HEK293 (cell line): Measurements from ENCODE around the gene CSRP1.

ENCODE experiments used
- CTCF ChIA-PET: fragments of 350-600 bp; formaldehyde crosslinking; extraction: SDS; loops from one replicate; lab custom pipeline; 2021; ENCODE audit warnings: antibody characterized with exemption; lab: Yijun Ruan, JAX
- POLR2A ChIA-PET: fragments of 300-600 bp; formaldehyde crosslinking; extraction: SDS; loops from one replicate; lab custom pipeline; 2020; ENCODE audit warnings: antibody characterized with exemption, inconsistent platforms; lab: Yijun Ruan, JAX
- H3K27ac ChIP-seq: fragments of 200-500 bp; sonication (Bioruptor generic); 2 replicates; pipeline ENCODE4 v1.5.1; 2014; ENCODE audit warnings: low read depth, low read length, control low read depth, inconsistent platforms; ENCODE audit errors: extremely low read depth
- H3K36me3 ChIP-seq, 2 experiments: fragments of 200-500 bp in 1 of 2; sonication (Bioruptor generic) in 1 of 2; 1 replicate in 1 of 2; 2 replicates in 1 of 2; pipeline ENCODE4 v1.5.1; 2014 to 2017; ENCODE audit warnings: inconsistent platforms in 2 of 2, low read length in 2 of 2; ENCODE audit not compliant: control insufficient read depth in 2 of 2, insufficient read depth in 1 of 2
- H3K4me1 ChIP-seq: fragments of 200-500 bp; sonication (Bioruptor generic); 2 replicates; pipeline ENCODE4 v1.5.1; 2014; ENCODE audit warnings: mild to moderate bottlenecking, low read length, inconsistent platforms; ENCODE audit not compliant: control insufficient read depth, insufficient read depth
- H3K4me3 ChIP-seq: 2 replicates; pipeline ENCODE4 v1.5.1; 2011; ENCODE audit warnings: low read depth, mild to moderate bottlenecking, control low read depth, low read length, moderate library complexity
- H3K9me3 ChIP-seq: fragments of 200-500 bp; sonication (Bioruptor generic); 2 replicates; pipeline ENCODE4 v1.5.1; 2014; ENCODE audit warnings: low read depth, low read length, inconsistent platforms; ENCODE audit not compliant: control insufficient read depth, insufficient read depth
- BCL11B ChIP-seq: fragments of 450-650 bp; formaldehyde crosslinking; IDR thresholded peaks from 2 replicates; pipeline ENCODE4 v1.5.1; 2016; ENCODE audit warnings: low read depth, missing biosample characterization, missing genetic modification characterization
- EGR2 ChIP-seq: fragments of 450-650 bp; formaldehyde crosslinking; IDR thresholded peaks from 2 replicates; pipeline ENCODE4 v1.5.1; 2016; ENCODE audit warnings: low read depth, missing biosample characterization, missing genetic modification characterization
- FEZF1 ChIP-seq: fragments of 450-650 bp; formaldehyde crosslinking; IDR thresholded peaks from 2 replicates; pipeline ENCODE4 v1.5.1; 2016; ENCODE audit warnings: missing biosample characterization, missing genetic modification characterization
- MEIS1 ChIP-seq: sonication (generic); formaldehyde crosslinking; IDR thresholded peaks from 2 replicates; pipeline ENCODE4 v1.8.1; 2022; ENCODE audit warnings: missing genetic modification reagents, mild to moderate bottlenecking, borderline replicate concordance
- MYNN ChIP-seq: fragments of 450-650 bp; formaldehyde crosslinking; IDR thresholded peaks from 2 replicates; pipeline ENCODE4 v1.5.1; 2016; ENCODE audit warnings: missing biosample characterization, missing genetic modification characterization, borderline replicate concordance
- OSR2 ChIP-seq: fragments of 450-650 bp; formaldehyde crosslinking; IDR thresholded peaks from 2 replicates; pipeline ENCODE4 v1.5.1; 2016; ENCODE audit warnings: missing biosample characterization, missing genetic modification characterization
- REPIN1 ChIP-seq: fragments of 450-650 bp; formaldehyde crosslinking; IDR thresholded peaks from 2 replicates; pipeline ENCODE4 v1.5.1; 2017; ENCODE audit warnings: missing biosample characterization, missing genetic modification characterization, low read depth
- WT1 ChIP-seq: fragments of 450-650 bp; formaldehyde crosslinking; IDR thresholded peaks from 2 replicates; pipeline ENCODE4 v1.5.1; 2016; ENCODE audit warnings: missing biosample characterization, missing genetic modification characterization
- ZBTB17 ChIP-seq: fragments of 450-650 bp; formaldehyde crosslinking; IDR thresholded peaks from 2 replicates; pipeline ENCODE4 v1.5.1; 2016; ENCODE audit warnings: missing biosample characterization, missing genetic modification characterization
- ZBTB48 ChIP-seq: fragments of 450-650 bp; formaldehyde crosslinking; IDR thresholded peaks from 2 replicates; pipeline ENCODE4 v1.5.1; 2016; ENCODE audit warnings: missing biosample characterization, missing genetic modification characterization
- ZNF138 ChIP-seq: fragments of 450-650 bp; formaldehyde crosslinking; IDR thresholded peaks from 2 replicates; pipeline ENCODE4 v1.5.1; 2016; ENCODE audit warnings: missing biosample characterization, missing genetic modification characterization, borderline replicate concordance
- ZNF155 ChIP-seq: fragments of 450-650 bp; formaldehyde crosslinking; IDR thresholded peaks from 2 replicates; pipeline ENCODE4 v1.5.1; 2016; ENCODE audit warnings: missing biosample characterization, missing genetic modification characterization
- ZNF335 ChIP-seq: fragments of 450-650 bp; formaldehyde crosslinking; conservative IDR thresholded peaks from 2 replicates; pipeline ENCODE4 v1.5.1; 2016; ENCODE audit warnings: missing biosample characterization, missing genetic modification characterization
- ZNF394 ChIP-seq: fragments of 450-650 bp; formaldehyde crosslinking; IDR thresholded peaks from 2 replicates; pipeline ENCODE4 v1.5.1; 2016; ENCODE audit warnings: missing biosample characterization, missing genetic modification characterization, mild to moderate bottlenecking, moderate library complexity, borderline replicate concordance
- ZNF433 ChIP-seq: fragments of 450-650 bp; formaldehyde crosslinking; IDR thresholded peaks from 2 replicates; pipeline ENCODE4 v1.5.1; 2016; ENCODE audit warnings: missing biosample characterization, missing genetic modification characterization, low read depth
- ZNF600 ChIP-seq: fragments of 450-650 bp; formaldehyde crosslinking; IDR thresholded peaks from 2 replicates; pipeline ENCODE4 v1.5.1; 2016; ENCODE audit warnings: missing biosample characterization, missing genetic modification characterization
- ZNF626 ChIP-seq: fragments of 450-650 bp; sonication (Bioruptor Pico); formaldehyde crosslinking; IDR thresholded peaks from 2 replicates; pipeline ENCODE4 v1.5.1; 2018; ENCODE audit warnings: missing biosample characterization, missing genetic modification characterization, inconsistent platforms
- TF ChIP-seq, protein P1 (sequence below): fragments of 450-650 bp; formaldehyde crosslinking; IDR thresholded peaks from 2 replicates; pipeline ENCODE4 v1.5.1; 2016; ENCODE audit warnings: missing biosample characterization, missing genetic modification characterization
- TF ChIP-seq, protein P2 (sequence below): fragments of 450-650 bp; formaldehyde crosslinking; IDR thresholded peaks from 2 replicates; pipeline ENCODE4 v1.5.1; 2016; ENCODE audit warnings: missing biosample characterization, missing genetic modification characterization
- TF ChIP-seq, protein P3 (sequence below): fragments of 450-650 bp; formaldehyde crosslinking; conservative IDR thresholded peaks from 2 replicates; pipeline ENCODE4 v1.5.1; 2016; ENCODE audit warnings: low read depth, missing biosample characterization, missing genetic modification characterization
- TF ChIP-seq, protein P4 (sequence below): fragments of 450-650 bp; formaldehyde crosslinking; IDR thresholded peaks from 2 replicates; pipeline ENCODE4 v1.5.1; 2016; ENCODE audit warnings: missing biosample characterization, missing genetic modification characterization
- TF ChIP-seq, protein P5 (sequence below): fragments of 450-650 bp; formaldehyde crosslinking; IDR thresholded peaks from 2 replicates; pipeline ENCODE4 v1.5.1; 2016; ENCODE audit warnings: missing biosample characterization, missing genetic modification characterization

The CSRP1 gene

DNA sequence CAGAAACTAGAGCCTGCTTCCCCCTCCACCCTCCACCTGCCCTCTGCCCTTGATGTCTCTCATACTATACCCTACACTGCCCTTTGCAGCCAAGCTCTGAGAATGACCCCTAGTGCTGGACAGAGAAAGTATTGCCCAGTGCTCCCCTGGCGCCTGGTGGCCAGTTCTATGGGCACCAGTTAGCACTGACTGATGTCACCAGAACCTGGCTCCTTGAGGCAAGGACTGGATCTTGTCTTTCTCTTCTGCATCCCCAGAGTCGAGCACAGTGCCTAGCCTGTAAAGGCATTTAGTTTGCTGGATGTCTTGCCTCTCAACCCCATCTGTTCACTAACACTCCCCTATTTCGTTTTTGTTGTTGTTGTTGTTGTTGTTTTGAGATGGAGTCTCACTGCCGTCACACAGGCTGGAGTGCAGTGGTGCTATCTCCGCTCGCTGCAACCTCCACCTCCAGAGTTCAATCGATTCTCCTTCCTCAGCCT is 43.8 kb downstream of the CSRP1 start:
- no peak overlapping the region for H3K27ac ChIP-seq
- CTCF ChIA-PET = interaction anchor here (0.5 to 7.2 kb wide), 6 partner anchors 13 to 357 kb away, joined by 3 to 56 read pairs (median 6); no protein-coding TSS in a partner anchor
- H3K4me3 ChIP-seq = no peak overlapping the region
- peaks cover 3 to 38% of the 10 kb centered on the region in 2 experiments; a peak in 2 of 3 replicates for H3K36me3 ChIP-seq
- POLR2A ChIA-PET = interaction anchor here (0.7 to 3.1 kb wide), 5 partner anchors 12 to 50 kb away, joined by 3 to 17 read pairs (median 3); no protein-coding TSS in a partner anchor
- H3K9me3 ChIP-seq = no peaks in the 10 kb centered on the region
- peaks cover 11% of the 10 kb centered on the region for H3K4me1 ChIP-seq
- TF ChIP-seq ZNF600 (tag by site-specific recombination) = peak; percentile 75
- TF ChIP-seq, protein P1, sequence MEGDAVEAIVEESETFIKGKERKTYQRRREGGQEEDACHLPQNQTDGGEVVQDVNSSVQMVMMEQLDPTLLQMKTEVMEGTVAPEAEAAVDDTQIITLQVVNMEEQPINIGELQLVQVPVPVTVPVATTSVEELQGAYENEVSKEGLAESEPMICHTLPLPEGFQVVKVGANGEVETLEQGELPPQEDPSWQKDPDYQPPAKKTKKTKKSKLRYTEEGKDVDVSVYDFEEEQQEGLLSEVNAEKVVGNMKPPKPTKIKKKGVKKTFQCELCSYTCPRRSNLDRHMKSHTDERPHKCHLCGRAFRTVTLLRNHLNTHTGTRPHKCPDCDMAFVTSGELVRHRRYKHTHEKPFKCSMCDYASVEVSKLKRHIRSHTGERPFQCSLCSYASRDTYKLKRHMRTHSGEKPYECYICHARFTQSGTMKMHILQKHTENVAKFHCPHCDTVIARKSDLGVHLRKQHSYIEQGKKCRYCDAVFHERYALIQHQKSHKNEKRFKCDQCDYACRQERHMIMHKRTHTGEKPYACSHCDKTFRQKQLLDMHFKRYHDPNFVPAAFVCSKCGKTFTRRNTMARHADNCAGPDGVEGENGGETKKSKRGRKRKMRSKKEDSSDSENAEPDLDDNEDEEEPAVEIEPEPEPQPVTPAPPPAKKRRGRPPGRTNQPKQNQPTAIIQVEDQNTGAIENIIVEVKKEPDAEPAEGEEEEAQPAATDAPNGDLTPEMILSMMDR (tag by site-specific recombination) = peak; percentile 80
- TF ChIP-seq, protein P2, sequence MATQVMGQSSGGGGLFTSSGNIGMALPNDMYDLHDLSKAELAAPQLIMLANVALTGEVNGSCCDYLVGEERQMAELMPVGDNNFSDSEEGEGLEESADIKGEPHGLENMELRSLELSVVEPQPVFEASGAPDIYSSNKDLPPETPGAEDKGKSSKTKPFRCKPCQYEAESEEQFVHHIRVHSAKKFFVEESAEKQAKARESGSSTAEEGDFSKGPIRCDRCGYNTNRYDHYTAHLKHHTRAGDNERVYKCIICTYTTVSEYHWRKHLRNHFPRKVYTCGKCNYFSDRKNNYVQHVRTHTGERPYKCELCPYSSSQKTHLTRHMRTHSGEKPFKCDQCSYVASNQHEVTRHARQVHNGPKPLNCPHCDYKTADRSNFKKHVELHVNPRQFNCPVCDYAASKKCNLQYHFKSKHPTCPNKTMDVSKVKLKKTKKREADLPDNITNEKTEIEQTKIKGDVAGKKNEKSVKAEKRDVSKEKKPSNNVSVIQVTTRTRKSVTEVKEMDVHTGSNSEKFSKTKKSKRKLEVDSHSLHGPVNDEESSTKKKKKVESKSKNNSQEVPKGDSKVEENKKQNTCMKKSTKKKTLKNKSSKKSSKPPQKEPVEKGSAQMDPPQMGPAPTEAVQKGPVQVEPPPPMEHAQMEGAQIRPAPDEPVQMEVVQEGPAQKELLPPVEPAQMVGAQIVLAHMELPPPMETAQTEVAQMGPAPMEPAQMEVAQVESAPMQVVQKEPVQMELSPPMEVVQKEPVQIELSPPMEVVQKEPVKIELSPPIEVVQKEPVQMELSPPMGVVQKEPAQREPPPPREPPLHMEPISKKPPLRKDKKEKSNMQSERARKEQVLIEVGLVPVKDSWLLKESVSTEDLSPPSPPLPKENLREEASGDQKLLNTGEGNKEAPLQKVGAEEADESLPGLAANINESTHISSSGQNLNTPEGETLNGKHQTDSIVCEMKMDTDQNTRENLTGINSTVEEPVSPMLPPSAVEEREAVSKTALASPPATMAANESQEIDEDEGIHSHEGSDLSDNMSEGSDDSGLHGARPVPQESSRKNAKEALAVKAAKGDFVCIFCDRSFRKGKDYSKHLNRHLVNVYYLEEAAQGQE (tag by site-specific recombination) = peak; percentile 76
- no peak for TF ChIP-seq BCL11B (tag by site-specific recombination)
- no peak for TF ChIP-seq EGR2 (tag by site-specific recombination)
- TF ChIP-seq, protein P3, sequence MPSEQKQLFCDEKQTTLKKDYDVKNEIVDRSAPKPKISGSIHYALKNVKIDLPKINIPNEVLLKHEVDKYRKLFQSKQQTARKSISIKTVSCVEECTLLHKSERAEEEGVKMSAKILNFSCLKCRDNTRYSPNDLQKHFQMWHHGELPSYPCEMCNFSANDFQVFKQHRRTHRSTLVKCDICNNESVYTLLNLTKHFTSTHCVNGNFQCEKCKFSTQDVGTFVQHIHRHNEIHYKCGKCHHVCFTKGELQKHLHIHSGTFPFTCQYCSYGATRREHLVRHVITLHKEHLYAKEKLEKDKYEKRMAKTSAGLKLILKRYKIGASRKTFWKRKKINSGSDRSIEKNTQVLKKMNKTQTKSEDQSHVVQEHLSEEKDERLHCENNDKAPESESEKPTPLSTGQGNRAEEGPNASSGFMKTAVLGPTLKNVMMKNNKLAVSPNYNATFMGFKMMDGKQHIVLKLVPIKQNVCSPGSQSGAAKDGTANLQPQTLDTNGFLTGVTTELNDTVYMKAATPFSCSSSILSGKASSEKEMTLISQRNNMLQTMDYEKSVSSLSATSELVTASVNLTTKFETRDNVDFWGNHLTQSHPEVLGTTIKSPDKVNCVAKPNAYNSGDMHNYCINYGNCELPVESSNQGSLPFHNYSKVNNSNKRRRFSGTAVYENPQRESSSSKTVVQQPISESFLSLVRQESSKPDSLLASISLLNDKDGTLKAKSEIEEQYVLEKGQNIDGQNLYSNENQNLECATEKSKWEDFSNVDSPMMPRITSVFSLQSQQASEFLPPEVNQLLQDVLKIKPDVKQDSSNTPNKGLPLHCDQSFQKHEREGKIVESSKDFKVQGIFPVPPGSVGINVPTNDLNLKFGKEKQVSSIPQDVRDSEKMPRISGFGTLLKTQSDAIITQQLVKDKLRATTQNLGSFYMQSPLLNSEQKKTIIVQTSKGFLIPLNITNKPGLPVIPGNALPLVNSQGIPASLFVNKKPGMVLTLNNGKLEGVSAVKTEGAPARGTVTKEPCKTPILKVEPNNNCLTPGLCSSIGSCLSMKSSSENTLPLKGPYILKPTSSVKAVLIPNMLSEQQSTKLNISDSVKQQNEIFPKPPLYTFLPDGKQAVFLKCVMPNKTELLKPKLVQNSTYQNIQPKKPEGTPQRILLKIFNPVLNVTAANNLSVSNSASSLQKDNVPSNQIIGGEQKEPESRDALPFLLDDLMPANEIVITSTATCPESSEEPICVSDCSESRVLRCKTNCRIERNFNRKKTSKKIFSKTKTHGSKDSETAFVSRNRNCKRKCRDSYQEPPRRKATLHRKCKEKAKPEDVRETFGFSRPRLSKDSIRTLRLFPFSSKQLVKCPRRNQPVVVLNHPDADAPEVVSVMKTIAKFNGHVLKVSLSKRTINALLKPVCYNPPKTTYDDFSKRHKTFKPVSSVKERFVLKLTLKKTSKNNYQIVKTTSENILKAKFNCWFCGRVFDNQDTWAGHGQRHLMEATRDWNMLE (tag by site-specific recombination) = no peak
- no peak for TF ChIP-seq MEIS1
- no peak for TF ChIP-seq ZNF138
- no peak for TF ChIP-seq WT1 (tag by site-specific recombination)
- TF ChIP-seq ZNF626 (tag by site-specific recombination) = no peak
- no peak for TF ChIP-seq OSR2 (tag by site-specific recombination)
- peak; percentile 78 for TF ChIP-seq ZBTB48 (tag by site-specific recombination)
- TF ChIP-seq ZNF394 = no peak
- no peak for TF ChIP-seq ZNF335
- TF ChIP-seq ZNF155 (tag by site-specific recombination) = no peak
- TF ChIP-seq FEZF1 (tag by site-specific recombination) = no peak
- TF ChIP-seq, protein P4, sequence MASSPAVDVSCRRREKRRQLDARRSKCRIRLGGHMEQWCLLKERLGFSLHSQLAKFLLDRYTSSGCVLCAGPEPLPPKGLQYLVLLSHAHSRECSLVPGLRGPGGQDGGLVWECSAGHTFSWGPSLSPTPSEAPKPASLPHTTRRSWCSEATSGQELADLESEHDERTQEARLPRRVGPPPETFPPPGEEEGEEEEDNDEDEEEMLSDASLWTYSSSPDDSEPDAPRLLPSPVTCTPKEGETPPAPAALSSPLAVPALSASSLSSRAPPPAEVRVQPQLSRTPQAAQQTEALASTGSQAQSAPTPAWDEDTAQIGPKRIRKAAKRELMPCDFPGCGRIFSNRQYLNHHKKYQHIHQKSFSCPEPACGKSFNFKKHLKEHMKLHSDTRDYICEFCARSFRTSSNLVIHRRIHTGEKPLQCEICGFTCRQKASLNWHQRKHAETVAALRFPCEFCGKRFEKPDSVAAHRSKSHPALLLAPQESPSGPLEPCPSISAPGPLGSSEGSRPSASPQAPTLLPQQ (tag by site-specific recombination) = no peak
- peak; percentile 18; the same call in 1 of the 2 replicates for TF ChIP-seq ZBTB17
- TF ChIP-seq MYNN (tag by site-specific recombination) = no peak
- no peak for TF ChIP-seq REPIN1 (tag by site-specific recombination)
- TF ChIP-seq, protein P5, sequence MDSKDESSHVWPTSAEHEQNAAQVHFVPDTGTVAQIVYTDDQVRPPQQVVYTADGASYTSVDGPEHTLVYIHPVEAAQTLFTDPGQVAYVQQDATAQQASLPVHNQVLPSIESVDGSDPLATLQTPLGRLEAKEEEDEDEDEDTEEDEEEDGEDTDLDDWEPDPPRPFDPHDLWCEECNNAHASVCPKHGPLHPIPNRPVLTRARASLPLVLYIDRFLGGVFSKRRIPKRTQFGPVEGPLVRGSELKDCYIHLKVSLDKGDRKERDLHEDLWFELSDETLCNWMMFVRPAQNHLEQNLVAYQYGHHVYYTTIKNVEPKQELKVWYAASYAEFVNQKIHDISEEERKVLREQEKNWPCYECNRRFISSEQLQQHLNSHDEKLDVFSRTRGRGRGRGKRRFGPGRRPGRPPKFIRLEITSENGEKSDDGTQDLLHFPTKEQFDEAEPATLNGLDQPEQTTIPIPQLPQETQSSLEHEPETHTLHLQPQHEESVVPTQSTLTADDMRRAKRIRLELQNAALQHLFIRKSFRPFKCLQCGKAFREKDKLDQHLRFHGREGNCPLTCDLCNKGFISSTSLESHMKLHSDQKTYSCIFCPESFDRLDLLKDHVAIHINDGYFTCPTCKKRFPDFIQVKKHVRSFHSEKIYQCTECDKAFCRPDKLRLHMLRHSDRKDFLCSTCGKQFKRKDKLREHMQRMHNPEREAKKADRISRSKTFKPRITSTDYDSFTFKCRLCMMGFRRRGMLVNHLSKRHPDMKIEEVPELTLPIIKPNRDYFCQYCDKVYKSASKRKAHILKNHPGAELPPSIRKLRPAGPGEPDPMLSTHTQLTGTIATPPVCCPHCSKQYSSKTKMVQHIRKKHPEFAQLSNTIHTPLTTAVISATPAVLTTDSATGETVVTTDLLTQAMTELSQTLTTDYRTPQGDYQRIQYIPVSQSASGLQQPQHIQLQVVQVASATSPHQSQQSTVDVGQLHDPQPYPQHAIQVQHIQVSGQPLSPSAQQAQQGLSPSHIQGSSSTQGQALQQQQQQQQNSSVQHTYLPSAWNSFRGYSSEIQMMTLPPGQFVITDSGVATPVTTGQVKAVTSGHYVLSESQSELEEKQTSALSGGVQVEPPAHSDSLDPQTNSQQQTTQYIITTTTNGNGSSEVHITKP = 0 out of 2 replicates have a peak, but pooled peaks have one; percentile 20
- TF ChIP-seq ZNF433 (tag by site-specific recombination) = no peak
